Sigmoid colon (tissue), 7 donors: ENCODE data around the gene PLEKHG4B. TPM values are rescaled to one million over a fixed set of nuclear protein-coding genes. Genes with fewer than 3 reads are reported as not detected.

ENCODE experiments used
- DNase-seq: peaks from one replicate; pipeline ENCODE4 v3.0.0-alpha.2; 2019
- H3K27ac ChIP-seq, 4 donors: fragments of 200-600 bp; sonication (generic); one replicate each; pipeline ENCODE4 v1.5.1; 2016 to 2019; ENCODE audit warnings: mild to moderate bottlenecking in 1 of 4
- H3K27me3 ChIP-seq, 3 donors: fragments of 200-600 bp; sonication (generic); one replicate each; pipeline ENCODE4 v1.5.1; 2019; ENCODE audit warnings: mild to moderate bottlenecking in 1 of 3
- H3K36me3 ChIP-seq, 4 donors: fragments of 200-600 bp; sonication (generic); one replicate each; pipeline ENCODE4 v1.5.1; 2016 to 2019
- H3K4me1 ChIP-seq, 4 donors: fragments of 200-600 bp; sonication (generic); one replicate each; pipeline ENCODE4 v1.5.1; 2017 to 2019
- H3K4me3 ChIP-seq, 4 donors: fragments of 200-600 bp; sonication (generic); one replicate each; pipeline ENCODE4 v1.5.1; 2017 to 2019; ENCODE audit warnings: mild to moderate bottlenecking in 2 of 4, moderate library complexity in 1 of 4
- H3K9me3 ChIP-seq, 4 donors: fragments of 200-600 bp in 3 of 4; sonication (generic) in 3 of 4; one replicate each; pipeline versions ENCODE4 v1.5.1 to v1.6.1; 2013 to 2019
- EP300 ChIP-seq, 4 donors: sonication (generic); formaldehyde crosslinking; IDR thresholded peaks; one replicate each; pipeline ENCODE4 v1.6.1; 2017; ENCODE audit warnings: antibody characterized with exemption in 4 of 4
- POLR2A ChIP-seq, 2 donors: fragments of 450-650 bp; IDR thresholded peaks; one replicate each; pipeline ENCODE4 v1.6.1; 2016; ENCODE audit warnings: antibody characterized with exemption in 2 of 2, mild to moderate bottlenecking in 2 of 2, moderate library complexity in 2 of 2
- POLR2AphosphoS5 ChIP-seq, 4 donors: sonication (generic); formaldehyde crosslinking; IDR thresholded peaks; one replicate each; pipeline ENCODE4 v1.6.1; 2017; ENCODE audit warnings: antibody characterized with exemption in 4 of 4
- WGBS, 2 donors: extraction: QIAGEN DNeasy Blood & Tissue Kit; methylation state at CpG; one replicate each; pipeline ENCODE4 v1.1.7; 2013; 5-methylcytosine and 5-hydroxymethylcytosine counted together
- intact Hi-C: fragments of 100-400 bp; cut with DNase I; formaldehyde crosslinking; loops from one replicate; pipeline ENCODE4 v1.15.1; 2023
- polyA plus RNA-seq, 3 donors: library from polyadenylated mRNA; stranded (reverse); fragments of 200-250 nt; gene quantifications; one replicate each; pipeline ENCODE4 v1.2.3, GENCODE V29; 2013
- total RNA-seq, 4 donors: library from RNA; depleted of rRNA; stranded (reverse); fragments of >200 nt; gene quantifications; one replicate each; pipeline ENCODE4 v1.1.0, GENCODE V29; 2016
- TF ChIP-seq, protein P1 (sequence below), 4 experiments: fragments of 450-650 bp in 3 of 4; fragments of 200-600 bp in 1 of 4; IDR thresholded peaks; one replicate each; pipeline ENCODE4 v1.5.1; 2016 to 2019; ENCODE audit warnings: antibody characterized with exemption in 4 of 4, mild to moderate bottlenecking in 3 of 4, moderate library complexity in 2 of 4
- donor health status: healthy with polysubstance abuse.
- donor health status: Bipolar disorder and iron deficiency.
- donor health status: healthy.

PLEKHG4B gene
- total and polyA plus RNA-seq, 7 donors, result 0.04 to 1.9 (median 0.36) TPM; not detected in 2

DNA sequence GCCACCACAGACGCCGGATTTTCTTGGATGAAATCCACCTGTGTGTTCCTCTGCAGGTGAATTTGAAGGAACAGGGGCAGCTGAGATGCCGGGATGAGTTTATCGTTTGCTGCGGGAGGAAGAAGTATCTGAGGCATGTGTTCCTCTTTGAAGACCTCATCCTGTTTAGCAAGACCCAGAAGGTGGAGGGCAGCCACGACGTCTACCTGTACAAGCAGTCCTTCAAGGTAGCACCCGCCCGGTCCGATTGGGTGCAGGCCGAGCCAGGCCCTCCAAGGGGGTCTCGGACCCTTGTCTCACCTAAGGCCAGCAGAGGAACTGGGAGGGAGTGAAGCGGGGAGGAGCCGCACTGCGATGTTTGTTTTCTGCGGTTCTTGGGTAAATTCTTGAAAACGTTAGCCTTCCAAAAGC lies 80.9 kb downstream of the PLEKHG4B start:
- H3K27me3 ChIP-seq, result no peaks in the 10 kb centered on the region
- H3K27ac ChIP-seq, result no peak overlapping the region
- H3K4me3 ChIP-seq, result no peak overlapping the region
- WGBS, 2 donors, result 69 to 82% methylated on average over 17 of the region's 17 CpGs
- no peak for DNase-seq
- TF ChIP-seq, protein P1, sequence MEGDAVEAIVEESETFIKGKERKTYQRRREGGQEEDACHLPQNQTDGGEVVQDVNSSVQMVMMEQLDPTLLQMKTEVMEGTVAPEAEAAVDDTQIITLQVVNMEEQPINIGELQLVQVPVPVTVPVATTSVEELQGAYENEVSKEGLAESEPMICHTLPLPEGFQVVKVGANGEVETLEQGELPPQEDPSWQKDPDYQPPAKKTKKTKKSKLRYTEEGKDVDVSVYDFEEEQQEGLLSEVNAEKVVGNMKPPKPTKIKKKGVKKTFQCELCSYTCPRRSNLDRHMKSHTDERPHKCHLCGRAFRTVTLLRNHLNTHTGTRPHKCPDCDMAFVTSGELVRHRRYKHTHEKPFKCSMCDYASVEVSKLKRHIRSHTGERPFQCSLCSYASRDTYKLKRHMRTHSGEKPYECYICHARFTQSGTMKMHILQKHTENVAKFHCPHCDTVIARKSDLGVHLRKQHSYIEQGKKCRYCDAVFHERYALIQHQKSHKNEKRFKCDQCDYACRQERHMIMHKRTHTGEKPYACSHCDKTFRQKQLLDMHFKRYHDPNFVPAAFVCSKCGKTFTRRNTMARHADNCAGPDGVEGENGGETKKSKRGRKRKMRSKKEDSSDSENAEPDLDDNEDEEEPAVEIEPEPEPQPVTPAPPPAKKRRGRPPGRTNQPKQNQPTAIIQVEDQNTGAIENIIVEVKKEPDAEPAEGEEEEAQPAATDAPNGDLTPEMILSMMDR (IDR thresholded peaks at IDR 0.05), result no peak
- TF ChIP-seq EP300 (IDR thresholded peaks at IDR 0.05) (no peak), POLR2AphosphoS5 (IDR thresholded peaks at IDR 0.05) (no peak)
- H3K36me3 ChIP-seq, result no peaks in the 10 kb centered on the region
- intact Hi-C loops, result no loop called here
- peaks cover 0 to 4% (median 0%) of the 10 kb centered on the region in 4 donors for H3K4me1 ChIP-seq
- no peaks in the 10 kb centered on the region for H3K9me3 ChIP-seq

DNA sequence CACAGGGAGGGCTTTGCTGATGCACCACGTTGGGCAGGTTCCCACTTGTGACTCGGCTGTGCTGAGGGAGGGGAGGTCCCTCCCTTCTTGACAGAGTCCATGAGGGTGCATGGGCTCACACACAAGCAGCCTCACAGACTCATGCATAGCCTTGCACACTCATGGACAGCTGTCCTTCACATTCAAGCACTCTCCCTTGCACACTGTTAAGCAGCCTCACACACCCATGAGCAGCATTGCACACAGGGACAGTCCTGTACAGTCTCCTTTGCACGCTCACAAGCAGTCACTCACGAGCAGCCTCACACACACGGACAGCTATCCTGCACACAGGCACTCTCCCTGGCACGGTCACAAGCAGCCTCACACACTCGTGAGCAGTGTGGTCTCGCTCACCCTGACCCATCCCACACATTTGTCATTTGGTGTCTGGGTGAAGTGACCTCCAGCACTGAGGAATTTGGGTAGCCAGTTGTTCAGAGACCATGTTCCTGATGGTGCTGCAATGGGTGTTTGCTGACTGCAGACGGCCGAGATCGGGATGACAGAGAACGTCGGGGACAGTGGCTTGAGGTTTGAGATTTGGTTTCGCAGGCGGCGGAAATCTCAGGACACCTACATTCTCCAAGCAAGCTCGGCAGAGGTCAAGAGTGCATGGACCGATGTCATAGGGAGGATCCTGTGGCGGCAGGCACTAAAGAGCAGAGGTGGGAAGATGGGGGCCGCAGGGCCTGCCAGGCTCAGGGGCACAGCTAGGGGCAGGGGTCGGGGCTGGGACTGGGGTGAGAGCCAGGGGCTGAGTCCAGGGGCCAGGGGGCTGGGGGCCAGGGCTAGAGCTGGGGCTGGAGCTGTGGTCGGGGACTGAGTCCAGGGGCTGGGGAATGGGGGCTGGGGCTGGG lies 81.7 kb downstream of the PLEKHG4B start:
- no peaks in the 10 kb centered on the region for H3K27me3 ChIP-seq
- H3K4me3 ChIP-seq, result no peak overlapping the region
- TF ChIP-seq, protein P1 (IDR thresholded peaks at IDR 0.05), result no peak
- no peak for TF ChIP-seq POLR2A (IDR thresholded peaks at IDR 0.05)
- no peak for TF ChIP-seq POLR2AphosphoS5 (IDR thresholded peaks at IDR 0.05)
- no peak for TF ChIP-seq EP300 (IDR thresholded peaks at IDR 0.05)
- no peak overlapping the region for H3K27ac ChIP-seq
- intact Hi-C loops, result no loop called here
- WGBS, 2 donors, result 78 to 89% methylated on average over 22 of the region's 22 CpGs
- no peaks in the 10 kb centered on the region for H3K4me1 ChIP-seq
- H3K9me3 ChIP-seq, result no peaks in the 10 kb centered on the region
- H3K36me3 ChIP-seq, result no peaks in the 10 kb centered on the region
- DNase-seq, result no peak

DNA sequence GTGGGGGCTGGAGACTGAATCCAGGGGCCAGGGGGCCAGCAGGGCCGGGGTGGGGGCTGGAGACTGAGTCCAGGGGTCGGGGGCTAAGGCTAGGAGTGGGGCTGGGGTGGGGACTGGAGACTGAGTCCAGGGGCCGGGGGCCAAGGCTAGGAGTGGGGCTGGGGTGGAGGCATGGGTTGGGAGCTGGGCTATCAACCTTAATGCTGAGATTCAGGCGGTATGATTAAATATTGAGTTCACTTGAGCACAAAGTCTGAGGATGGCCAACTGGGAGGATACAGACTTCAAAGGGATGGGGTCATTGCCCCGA lies 82.3 kb downstream of the PLEKHG4B start:
- no peak overlapping the region for H3K4me3 ChIP-seq
- intact Hi-C loops, result no loop called here
- no peak overlapping the region for H3K27ac ChIP-seq
- DNase-seq, result no peak
- TF ChIP-seq, protein P1 (IDR thresholded peaks at IDR 0.05), result no peak
- TF ChIP-seq EP300 (IDR thresholded peaks at IDR 0.05) (no peak), POLR2A (IDR thresholded peaks at IDR 0.05) (no peak), POLR2AphosphoS5 (IDR thresholded peaks at IDR 0.05) (no peak)
- no peaks in the 10 kb centered on the region for H3K36me3 ChIP-seq
- no peaks in the 10 kb centered on the region for H3K4me1 ChIP-seq
- H3K27me3 ChIP-seq, result no peaks in the 10 kb centered on the region
- 68 to 83% methylated on average over 5 of the region's 5 CpGs for WGBS, 2 donors
- no peaks in the 10 kb centered on the region for H3K9me3 ChIP-seq

DNA sequence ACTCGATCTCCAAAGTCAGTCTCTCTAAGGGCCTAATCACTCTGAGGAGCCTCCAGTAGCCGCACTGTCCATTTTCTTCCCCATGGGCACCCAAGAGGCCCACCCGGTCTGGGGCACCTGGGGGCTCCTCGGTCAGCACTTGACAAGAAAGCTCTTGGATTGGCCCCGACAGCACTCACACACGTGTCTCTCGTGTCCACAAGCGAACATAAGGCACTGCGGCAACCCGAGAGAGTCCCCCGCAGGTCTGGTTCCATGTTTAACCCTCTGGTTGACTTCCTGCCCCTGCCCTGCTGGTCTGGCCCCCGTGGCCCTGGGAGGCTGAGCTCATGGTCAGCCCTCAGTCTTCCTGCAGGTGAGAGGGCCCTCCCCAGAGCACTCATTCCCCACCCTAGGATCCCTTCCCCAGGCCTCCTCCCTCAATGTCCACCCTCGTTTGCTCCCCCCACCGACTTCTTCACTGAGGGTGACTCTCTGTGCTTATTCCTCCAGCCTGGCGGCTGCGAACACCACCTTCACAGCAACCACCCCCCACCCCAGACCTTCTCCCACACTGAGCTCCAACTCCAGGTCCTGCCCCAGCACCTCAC lies 83.0 kb downstream of the PLEKHG4B start:
- Histone ChIP-seq H3K27me3 (no peaks in the 10 kb centered on the region), H3K27ac (no peak overlapping the region), H3K9me3 (no peaks in the 10 kb centered on the region), H3K4me1 (no peaks in the 10 kb centered on the region), H3K4me3 (no peak overlapping the region), H3K36me3 (no peaks in the 10 kb centered on the region)
- intact Hi-C loops, result no loop called here
- TF ChIP-seq POLR2A (IDR thresholded peaks at IDR 0.05) (no peak), EP300 (IDR thresholded peaks at IDR 0.05) (no peak), POLR2AphosphoS5 (IDR thresholded peaks at IDR 0.05) (no peak)
- TF ChIP-seq, protein P1 (IDR thresholded peaks at IDR 0.05), result no peak
- peak; percentile 59 for DNase-seq
- 83 to 86% methylated on average over 16 of the region's 16 CpGs for WGBS, 2 donors
